Stimulated activated CD8-positive, alpha-beta memory T cell treated with anti-CD3 and anti-CD28 coated beads, Interleukin-7, amount 100 ng/mL, for 1 hour (primary cell): ENCODE measurements around the gene FSTL4.
"Not testable (repeated sequence)": the region's sequence is repeated elsewhere in the genome, so short reads cannot be mapped to it uniquely, and the experiment has no call there.

Source experiments
- DNase-seq, 2 donors: peaks; one replicate each; pipeline ENCODE4 v3.0.0-alpha.2; 2020; ENCODE audit warnings: low read depth in 2 of 2

Gene FSTL4

DNA sequence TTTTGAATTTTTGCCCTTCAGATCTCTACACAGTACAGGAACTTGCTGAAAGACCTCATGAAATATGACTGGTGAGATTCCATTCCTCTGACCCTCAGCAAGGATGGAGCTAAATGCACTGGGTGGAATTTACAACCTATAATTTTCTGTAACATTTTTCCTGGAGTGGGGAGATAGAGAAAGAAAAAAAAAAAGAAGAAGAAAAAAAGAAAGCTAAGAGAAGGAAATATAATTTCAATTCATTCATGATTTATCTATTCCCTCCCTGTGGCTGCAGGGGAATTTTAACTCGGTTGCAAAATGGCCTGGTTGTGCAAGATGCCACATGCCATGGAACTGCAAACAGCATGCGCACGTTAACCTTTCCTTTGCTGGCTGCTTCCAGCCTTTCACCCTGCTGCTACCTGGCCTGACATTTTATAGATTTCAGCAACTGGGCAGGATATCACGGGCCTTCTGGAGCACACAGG, 155.4 kb downstream of the FSTL4 start:
- no peak for DNase-seq

DNA sequence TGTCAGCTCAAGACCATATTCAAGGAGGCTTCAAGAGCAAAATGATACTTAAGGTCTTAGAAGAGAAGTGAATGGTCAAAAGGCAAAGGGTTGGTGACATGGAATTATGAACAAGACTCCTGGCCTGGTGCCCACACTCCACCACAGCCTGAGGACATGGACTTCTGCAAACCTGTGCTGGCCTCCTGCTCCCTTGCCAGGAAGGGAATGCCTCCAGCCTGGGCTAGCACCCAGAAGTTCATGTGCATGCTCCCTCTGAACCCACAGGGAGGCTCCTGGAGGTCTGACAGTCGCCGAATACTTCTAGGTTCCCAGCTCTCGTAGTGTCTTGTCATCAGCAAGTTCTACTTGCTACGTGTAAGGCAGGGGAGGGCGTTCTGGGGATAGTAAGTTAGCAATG, 156.7 kb downstream of the FSTL4 start:
- DNase-seq: no peak

- no peak for DNase-seq
These were observed 157.9 kb downstream of the FSTL4 start for GRCh38 chr5:133454442-133454841.

DNA sequence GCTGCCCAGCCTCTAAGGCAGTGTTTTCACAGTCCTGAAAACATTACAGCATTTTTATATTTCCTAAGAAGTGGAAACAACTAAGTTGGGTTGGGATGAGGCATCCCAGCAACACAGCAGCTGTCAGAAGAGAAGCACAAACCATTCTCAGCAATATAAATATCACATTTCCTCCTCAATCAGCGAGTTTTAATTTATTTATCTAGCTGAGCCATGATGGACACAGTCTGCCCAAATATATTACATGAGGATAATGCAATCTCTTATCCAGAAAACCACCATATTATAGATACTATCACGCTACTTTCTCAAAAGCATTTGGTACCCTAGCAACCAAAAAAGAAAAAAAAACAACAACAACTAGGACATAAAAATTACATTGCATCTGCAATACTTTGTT, 158.5 kb downstream of the FSTL4 start:
- no peak for DNase-seq

GRCh38 chr5:133453084-133453780, 159.1 kb downstream of the FSTL4 start:
- no peak for DNase-seq

DNA sequence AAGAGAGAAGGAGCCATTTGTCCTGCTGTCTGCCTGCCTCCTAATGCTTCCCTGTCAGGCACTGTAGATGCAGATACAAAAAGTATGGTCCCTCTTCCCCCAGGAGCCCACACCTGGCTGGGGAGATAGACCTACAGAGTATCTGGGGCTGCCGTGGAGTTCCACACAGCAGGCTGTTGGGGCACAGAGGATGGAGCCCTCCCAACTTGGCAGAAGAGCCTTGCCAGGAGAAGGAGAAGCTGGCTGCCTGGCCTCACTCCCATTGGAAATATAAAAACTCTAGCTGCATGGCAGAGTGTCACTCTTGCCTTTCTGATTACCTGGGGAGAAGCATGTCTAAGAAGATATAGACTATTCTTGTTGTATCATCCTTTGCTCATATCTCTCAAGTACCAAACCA, 160.4 kb downstream of the FSTL4 start:
- no peak for DNase-seq

DNA sequence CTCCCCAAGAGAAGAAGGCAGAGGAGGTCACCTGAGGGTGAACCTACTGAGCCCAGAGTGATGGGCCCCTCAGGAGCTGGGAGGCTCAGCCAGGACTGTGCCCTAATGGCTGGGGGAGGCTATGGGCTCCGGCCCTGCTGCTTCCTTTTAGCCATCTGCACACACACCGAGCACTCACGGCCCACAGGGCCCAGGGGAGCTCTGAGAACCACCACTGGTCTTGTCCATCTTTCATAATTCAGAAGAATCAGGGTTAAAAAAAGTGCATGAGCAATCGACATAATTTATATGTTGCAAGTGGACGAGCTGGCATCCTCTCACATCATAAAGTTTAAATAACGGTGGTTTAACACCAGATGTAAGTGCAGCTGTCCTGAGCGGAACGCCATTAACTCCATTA, 162.1 kb downstream of the FSTL4 start:
- no peak for DNase-seq

DNA sequence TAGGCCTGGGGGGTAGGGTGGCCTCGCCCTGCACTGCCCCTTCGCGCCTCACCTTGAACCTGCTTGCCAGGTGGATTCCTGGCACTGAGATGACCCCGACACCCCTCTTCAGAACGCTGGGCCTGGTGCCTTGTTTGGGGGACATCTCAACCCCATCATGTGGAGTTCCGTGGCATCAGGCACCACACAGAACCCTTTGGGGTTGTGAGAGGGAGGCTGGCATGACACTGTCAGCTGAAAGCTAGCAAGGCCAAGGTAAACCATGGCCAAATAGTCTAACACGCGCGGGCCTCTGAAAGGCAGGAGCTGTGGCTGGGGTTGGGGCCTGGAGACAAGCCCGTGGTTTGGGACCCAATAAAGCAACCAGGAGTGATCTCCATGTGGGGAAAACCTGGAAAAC, 163.2 kb downstream of the FSTL4 start:
- no peak for DNase-seq

DNA sequence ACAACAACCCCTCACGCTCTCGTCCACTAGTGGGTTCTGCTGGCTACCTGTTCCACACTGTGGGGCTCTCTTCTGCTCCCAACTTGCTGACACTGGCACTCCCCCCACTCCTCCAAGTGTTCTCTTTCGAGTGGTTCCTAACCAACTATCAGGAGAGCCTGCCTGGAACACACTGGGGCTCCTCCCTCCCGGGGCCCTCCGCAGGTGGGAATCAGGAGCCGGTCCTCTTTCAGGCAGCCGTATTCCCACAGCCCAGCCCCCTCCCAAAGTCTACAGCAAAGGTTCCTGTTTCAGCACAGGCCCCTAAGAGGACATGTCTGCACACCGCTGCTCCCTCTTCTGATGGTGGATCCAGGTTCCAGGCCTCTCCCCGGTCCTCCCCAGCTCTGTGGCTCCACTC, 165.9 kb downstream of the FSTL4 start:
- DNase-seq: no peak

GRCh38 chr5:133445744-133446143, 166.6 kb downstream of the FSTL4 start:
- DNase-seq: no peak

GRCh38 chr5:133445204-133445603, 167.1 kb downstream of the FSTL4 start:
- not testable (repeated sequence) for DNase-seq

DNA sequence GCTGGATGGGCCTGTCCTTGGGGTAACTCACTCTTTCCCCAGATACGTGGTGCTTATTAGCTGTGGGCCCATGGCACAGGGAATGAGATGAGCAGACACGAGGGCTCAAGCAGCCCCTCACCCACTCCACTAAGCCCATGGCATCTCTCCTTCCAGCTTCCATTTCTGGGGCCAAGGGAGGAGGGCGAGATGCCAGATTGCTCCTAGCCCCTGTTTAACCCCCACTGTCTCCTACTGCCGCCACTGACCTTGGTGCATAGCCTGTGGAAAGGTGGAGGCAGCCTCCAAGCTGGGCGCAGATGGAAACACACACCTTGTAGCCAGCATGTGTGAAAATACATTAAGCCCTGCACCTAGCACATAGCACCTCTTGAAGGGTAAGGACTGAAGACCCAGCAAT, 167.6 kb downstream of the FSTL4 start:
- no peak for DNase-seq

DNA sequence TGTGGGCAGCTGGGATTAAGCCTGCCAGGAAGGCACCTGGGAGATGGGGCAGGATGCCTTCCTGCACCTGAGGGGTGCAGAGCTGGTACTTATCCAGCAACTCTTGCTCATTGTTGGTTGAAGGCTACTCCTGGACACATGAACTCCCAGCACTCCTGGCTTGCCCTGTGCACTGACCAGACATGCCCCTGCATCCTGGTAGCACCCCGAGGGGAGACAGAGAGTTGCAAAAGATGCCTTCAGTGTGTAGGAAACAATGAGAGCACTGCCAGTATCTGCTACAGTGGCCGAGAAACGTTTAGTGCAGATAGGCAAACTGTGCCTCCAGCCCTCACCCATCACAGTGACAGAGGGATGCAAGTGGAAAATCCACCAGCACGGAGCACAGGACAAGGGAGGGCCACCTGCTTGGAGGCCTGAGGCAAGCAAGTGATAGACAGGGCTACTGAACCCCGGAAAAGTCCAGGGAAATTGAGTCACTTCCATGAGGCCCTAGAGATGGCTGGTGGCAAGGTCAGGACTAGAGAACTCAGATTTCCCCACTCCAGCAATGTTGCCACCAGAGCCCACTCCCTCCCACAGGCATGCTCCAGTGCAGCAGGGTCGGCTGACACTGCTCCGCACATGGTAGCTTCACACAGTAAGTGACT, 171.1 kb downstream of the FSTL4 start:
- no peak for DNase-seq

DNA sequence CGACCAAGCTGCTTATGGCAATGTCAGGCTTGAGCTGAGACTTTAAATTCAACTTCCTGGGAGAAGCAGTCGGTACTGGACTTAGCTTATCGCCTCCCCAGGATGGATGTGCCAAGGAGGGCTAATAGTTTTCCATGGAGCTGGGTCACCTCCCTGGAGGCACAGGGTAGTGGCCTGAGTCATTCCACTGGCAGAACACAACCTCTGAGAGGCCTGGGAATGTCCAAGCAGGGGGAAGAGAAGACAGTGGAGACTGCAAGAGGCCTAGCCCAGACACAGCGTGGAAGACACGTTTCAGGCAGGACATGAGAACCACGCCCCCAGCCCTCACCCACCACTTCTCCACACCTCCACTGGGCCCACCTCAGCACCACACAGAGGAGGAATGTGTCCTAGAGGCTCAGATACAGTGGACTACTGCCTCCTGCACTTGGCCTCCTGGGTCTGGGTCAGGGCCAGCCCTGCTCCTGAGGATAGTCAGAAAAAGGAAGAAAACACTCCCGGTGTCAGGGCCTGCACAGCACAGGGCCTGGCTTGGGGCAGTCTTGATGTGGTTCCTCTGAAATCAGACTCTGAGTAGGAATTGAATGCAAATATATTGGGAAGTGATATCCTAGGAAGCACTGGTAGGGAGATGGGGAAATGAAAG, 171.8 kb downstream of the FSTL4 start:
- DNase-seq: no peak

GRCh38 chr5:133439859-133440258, 172.5 kb downstream of the FSTL4 start:
- DNase-seq: no peak

- no peak for DNase-seq
These were observed 173.9 kb downstream of the FSTL4 start for GRCh38 chr5:133438487-133438886.

GRCh38 chr5:133434336-133434735, 178.0 kb downstream of the FSTL4 start:
- DNase-seq: no peak

DNA sequence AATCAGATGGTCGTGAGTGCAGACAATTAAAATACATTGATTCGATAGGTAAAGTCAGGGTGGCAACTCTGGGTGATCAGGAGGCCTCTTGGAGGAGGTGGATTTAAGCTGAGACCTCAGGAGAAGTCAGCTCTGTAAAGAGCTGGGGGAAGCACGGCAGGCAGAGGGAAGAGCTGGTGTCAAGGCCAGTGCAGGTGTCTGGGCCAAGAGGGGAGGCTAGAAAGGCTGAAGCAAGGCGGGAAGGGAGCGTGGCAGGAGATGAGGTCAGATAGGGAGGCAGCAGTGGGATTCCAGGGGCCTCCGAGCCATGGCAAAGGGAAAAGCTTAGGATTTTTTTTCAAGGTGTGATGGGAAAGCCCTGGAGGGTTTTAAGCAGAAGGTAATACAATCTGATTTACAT, 178.7 kb downstream of the FSTL4 start:
- DNase-seq: no peak

- no peak for DNase-seq
These were observed 179.3 kb downstream of the FSTL4 start for GRCh38 chr5:133432956-133433532.

DNA sequence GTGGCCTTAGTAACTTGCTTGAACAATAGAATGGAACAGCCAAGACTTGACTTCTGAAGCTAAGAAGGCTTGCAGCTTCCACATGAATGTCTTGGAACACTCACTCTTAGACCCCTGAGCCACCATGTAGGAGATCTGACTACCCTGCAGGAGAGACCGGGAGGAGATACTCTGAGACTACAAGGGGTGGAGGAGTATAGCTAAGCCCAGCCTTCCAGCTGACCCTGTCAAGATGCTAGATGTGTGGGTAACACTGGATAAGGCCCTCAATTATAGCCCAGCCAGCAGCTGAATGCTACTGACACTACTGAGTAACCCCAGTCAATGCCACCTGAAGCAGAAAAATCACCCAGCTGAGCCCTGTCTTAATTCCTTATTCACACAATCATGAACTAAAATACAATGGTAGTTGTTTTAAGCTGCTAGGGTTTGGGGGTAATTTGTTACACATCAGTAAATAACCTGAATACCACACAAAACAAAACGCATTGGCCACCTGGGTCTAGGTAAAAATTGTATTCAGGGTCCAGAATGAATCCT, 180.9 kb downstream of the FSTL4 start:
- DNase-seq: no peak

DNA sequence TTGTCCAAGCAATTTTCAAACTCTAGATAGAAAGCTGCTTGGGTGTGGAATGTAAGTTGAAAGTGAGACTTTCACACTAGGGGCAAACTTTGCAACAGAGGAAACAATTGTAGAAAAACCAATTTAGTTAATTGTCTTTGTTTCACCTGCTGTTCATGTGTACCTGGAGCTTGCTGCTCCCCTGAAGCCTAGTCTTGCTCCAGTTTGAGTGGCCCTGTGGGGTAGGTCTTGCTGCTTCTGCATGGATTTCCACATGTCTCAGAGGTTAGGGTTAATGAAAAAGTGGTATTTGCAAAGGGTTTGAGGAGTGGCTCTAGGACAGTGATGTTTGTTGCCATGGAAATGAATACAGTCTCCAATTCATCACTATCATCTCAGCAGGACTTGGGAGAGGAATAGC, 182.2 kb downstream of the FSTL4 start:
- DNase-seq: no peak

DNA sequence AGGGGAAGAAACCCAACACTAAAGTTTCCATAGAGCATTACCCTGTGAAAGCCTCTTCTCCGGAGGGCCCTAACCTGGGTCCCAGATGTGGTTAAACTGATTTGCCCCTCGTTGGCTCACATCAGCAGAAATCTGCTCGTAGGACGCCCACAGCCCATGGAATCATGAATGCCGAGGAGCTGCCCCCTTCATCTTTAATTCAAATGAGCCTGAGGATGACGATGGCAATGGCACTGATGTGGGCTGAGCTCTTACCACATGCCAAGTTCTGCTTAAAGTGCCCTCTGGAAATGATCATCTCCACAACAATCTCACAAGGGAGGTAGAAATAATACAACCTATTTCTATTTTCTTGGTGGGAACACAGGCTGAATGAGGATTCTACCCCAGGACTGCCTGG, 183.3 kb downstream of the FSTL4 start:
- no peak for DNase-seq
